Hematopoietic multipotent progenitor cell (in vitro differentiated cells): Measurements from ENCODE around the gene MESP2. TPM values are rescaled to one million over a fixed set of nuclear protein-coding genes. Genes with fewer than 3 reads are reported as not detected.
"Not testable (repeated sequence)": the region's sequence is repeated elsewhere in the genome, so short reads cannot be mapped to it uniquely, and the experiment has no call there.

Source experiments
- DNase-seq, 3 donors: peaks; one replicate each; pipeline ENCODE4 v3.0.0-alpha.2; 2011 to 2015; ENCODE audit warnings: low read depth in 2 of 3, low spot score in 2 of 3
- total RNA-seq: library from RNA; depleted of rRNA; stranded (reverse); fragments of >200 nt; gene quantifications from one replicate; pipeline ENCODE4 v1.2.3, GENCODE V29; 2012

MESP2 gene
- total RNA-seq, 1 donor, result under 0.01 TPM

DNA sequence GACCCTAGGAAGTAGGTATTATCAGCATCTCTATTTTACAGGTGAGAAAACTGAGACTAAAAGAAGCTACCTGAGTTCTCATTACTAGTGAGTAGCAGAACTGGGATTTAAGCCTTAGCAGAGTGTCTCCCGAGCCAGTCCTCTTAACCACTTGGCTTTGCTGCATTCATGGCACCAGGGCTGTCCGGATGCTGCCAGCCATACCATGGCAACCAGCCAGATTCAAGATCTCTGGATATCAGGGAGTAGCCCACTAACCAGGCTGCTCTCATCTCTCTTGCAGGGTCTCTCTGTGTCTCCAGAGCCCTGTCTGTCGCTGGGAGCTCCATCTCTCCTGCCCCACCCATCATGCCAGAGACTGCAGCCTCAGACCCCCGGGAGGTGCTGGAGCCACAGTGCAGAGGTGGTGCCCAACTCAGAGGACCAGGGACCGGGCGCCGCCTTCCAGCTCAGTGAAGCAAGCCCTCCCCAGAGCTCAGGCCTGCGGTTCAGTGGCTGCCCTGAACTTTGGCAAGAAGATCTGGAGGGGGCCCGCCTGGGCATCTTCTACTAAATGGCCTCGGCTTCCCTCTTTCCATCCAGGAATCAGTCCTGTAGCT lies 1.7 kb downstream of the MESP2 start:
- no peak for DNase-seq

DNA sequence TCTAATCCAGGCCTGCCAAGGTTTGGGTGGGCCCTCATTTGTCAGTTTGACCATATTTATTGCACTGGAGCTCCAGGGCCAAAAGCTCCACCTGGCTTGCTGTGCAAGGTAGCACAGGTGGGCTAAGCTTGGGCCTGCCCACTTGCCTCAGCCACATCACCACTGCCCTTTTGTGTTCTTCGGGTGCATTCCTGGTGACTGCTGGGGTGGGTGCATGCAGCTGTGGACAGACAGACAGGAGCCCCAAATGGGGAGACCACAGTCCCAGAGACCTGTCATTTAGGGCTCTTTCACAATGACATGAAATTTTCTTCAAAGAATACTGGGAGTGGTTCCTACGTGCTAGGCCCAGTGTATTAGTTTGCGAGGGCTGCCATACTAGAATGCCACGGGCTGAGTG lies 2.7 kb downstream of the MESP2 start:
- no peak for DNase-seq

DNA sequence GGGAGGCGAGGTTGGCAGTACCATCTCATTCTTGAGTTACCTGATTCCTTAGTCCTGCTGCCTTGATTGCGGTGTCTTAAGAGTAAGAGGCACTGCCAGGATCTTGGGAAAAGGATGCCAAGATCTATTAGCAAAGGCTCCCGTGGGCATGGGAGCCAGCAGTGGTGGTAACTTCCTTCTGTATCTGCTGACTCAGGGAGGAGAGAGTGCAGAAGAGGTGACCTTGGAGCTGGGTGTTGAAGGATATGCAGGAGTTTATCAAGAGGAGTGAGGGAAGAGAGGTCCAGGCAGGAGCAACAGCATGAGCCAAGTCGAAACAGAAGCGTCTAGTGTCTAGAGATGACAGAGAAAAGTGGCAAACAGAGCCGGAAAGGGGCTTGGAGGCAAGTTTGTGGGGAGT lies 4.5 kb downstream of the MESP2 start:
- DNase-seq, result no peak

DNA sequence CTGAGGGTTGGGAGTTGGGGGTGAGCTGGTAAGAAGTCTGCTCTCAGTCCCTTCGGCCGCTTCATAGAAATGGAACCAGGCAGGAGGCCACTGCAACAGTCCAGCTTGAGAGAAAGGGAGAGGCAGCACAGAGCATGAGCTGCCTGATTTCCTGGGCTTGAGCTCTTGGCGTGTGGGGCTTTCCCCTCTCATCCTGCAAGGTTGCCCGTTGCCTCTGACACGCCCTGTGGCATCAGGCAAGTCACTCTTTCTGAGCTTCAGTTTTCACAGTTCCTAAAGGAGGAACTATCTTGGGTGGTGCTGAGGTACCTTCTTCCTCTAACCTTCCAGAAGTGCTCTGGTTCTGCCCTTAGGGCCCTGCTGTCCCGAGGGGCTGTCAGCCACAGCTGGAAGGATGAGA lies 4.9 kb downstream of the MESP2 start:
- DNase-seq, result peak in 2 of 3 donors; percentile 24 to 35

DNA sequence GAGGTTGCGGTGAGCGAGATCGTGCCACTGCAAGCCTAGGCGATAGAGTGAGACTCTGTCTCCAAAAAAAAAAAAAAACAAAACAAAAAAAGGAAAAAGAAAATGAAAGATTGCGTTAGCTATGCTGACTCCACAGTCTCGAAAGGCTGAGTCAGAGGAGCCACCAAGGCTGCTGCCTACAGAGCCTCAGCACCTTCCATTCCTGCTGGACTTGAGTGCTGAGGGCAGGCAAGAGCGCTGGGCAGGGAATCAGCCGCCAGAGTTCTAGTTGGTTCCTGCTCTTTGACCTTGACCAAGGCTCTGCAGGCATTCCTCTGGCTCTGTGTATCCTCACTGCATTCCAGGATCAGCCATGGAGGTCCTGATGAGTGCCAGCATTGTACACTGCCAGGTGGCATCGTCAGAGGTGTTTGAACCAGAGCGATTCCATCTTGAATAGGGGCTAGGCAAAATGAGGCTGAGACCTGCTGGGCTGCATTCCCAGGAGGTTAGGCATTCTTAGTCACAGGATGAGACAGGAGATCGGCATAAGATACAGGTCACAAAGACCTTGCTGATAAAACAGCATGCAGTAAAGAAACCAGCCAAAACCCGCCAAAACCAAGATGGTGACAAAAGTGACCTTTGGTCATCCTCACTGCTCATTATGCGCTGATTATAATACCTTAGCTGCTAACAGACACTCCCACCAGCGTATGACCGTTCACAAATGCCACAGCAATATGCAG lies 5.9 kb downstream of the MESP2 start:
- no peak for DNase-seq

DNA sequence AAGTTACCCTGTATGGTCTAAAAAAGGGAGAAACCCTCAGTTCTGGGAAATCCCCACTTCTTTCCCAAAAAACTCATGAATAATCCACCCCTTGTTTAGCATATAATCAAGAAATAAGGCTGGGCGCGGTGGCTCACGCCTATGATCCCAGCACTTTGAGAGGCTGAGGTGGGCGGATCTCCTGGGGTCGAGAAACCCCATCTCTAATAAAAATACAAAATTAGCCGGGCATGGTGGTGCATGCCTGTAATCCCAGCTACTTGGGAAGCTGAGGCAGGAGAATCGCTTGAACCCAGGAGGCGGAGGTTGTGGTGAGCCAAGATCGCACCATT lies 6.5 kb downstream of the MESP2 start:
- DNase-seq, result not testable (repeated sequence)

DNA sequence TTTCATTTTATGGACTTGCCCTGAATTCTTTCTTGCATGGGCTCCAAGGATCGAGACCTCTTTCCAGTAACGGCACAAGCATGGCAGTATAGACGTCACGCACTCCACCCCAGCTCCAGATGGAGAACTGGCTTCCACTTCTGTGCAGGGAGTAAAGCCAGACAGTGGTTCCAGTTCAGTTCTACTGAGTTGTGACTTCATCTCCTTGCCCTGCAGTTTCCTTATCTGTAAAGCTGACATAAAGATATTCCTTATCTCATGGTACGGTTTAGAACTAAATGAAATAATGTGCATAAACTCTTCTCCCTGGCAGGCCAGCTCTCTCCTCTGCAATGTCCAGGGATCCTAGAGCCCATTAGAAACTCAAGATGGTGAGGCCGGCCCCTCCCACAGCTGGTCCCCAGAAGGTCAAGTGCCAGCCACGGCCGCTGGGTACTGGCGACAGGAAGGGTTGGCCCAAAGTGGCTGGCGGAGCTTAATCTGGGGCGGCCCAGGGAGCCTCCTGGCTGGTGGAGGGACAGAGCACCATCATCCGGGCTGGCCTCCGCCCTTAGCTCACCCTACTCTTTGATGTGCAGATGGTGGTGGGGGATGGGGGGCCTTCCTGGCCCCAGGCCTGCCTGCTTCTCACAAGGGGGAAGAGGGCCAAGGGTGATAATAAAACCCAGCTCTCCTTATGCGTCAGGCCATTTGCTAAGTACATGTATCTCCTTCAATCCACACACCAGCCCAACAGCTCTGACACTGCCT lies 7.2 kb downstream of the MESP2 start:
- DNase-seq, result no peak

DNA sequence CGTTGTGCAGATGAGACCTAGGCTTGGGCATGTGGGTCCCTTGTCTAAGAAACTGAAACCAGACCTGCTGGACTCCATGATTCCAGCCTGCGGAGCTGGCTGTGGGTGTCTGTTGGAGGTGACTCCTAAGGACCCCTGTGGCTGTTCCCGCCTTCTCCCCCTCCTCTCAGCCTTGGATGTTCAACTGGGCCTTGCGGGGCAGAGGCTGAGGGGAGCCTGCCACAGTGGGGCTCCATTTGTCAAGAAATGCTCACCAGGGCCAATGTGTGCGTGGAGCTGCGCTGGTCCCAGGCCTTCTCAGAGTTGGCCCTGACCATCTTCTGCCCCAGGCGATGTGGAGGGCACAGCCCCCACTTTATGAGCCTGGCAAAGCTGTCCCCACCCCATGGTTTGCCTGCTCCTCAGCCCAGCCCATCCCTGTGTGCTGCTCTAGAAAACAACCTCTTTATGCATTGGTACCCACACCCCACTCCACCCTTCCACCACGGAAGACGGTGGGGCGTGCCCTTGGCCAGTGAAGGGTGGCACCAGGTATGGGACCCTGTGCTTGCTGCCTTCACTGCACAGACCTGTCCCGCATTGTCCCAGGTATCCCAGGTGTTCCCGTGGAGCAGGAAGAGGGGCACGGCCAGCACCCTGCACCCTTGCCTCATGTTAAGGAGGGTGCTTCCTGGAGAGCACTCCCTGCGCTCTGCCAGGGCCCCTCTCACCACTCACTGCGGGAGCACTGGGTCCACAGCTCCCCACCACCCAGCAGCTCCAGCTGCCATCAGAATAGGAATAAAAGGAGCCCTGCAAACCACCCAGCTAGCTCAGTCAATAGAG lies 7.9 kb downstream of the MESP2 start:
- no peak for DNase-seq

DNA sequence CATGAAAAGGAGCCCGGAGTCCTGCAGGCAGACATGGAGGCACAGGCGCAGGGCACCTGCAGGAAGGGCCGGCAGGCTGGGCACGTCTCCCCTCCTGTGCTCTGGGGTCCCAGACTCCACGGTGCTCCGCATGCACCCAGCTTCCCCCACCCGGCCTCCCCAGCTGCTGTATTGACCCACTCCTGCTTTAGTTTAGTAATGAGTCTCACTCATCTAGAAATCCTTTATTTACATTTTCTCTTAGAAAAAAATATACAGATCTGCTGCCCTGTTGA lies 8.5 kb downstream of the MESP2 start:
- no peak for DNase-seq

DNA sequence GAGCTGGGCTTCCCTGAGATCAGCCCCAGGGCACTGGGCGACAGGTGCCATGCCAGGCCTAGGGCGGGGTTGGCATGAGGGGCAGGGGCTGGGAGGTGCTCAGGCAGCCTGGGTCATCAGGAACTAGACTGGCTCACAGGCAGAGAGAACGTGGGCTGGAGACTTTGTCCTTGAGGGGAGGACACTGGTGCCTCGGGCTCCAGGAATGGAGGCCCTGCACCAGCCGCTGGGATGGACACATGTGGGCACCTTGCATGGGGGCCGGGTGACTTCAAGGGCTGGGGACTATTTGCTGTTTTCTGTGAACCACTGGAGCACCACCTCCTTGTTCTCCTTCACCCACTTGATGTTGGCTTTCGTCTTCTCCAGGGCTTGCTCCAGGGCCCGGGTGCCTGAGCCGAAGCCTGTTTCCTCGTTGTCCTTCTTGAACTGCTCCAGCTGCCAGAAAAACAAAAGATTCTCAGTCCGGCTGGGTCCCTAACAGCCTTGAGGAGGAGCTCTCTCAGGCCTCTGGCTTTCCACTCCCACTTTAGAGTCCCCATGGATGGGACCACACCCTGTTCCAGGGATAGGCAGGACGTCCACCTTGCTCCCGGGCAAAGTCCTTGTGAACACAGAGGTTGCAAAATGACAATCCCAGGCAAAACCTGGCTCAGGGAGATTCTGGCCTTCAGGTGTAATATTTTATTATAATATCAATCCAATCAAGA lies 9.1 kb downstream of the MESP2 start:
- DNase-seq, result no peak

DNA sequence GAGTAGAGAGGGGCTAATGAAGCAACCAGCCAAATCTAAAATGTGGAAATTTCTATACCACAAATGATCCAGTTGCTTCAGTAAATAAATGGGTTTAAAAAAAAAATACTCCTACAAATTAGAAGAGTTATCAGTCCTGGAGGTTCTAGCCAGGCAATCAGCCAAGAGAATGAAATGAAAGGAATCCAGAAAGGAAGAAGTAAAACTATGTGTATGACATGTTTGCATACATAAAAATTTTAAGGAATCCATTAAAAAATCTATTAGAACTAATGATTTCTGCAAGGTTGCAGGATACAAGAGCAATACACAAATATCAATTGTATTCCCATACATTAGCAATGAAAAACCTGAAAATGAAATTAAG lies 9.6 kb downstream of the MESP2 start:
- DNase-seq, result no peak

DNA sequence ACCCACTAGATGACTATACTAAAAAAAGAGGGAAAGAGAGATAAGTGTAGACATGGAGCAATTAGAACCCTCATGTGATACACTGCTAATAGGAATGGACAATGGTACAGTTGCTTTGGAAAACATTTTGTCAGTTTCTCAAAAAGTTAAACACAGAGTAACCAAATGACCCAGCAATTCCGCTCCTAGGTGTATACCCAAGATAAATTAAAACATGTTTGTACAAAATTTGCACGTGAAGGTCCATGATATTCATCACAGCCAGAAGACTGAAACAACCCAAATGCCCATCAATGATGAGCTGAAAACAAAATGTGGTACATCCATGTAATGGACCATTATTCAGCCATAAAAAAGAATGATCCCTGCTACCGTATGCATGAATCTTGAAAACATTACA lies 11.8 kb downstream of the MESP2 start:
- peak in 1 of 3 donors; percentile 34 for DNase-seq

DNA sequence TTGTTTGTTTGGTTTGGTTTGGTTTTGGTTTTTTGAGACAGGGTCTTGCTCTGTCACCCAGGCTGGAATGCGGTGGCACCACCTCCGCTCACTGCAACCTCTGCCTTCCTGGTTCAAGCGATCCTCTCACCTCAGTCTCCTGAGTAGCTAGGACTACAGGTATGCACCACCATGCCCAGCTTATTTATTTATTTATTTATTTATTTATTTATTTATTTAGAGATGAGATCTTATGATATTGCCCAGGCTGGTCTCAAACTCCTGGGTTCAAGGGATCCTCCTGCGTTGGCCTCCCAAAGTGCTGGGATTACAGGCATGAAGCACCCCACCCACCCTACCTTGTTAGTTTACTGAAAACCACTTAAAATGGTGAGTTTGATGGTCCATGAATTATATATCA lies 12.5 kb downstream of the MESP2 start:
- DNase-seq, result not testable (repeated sequence)

DNA sequence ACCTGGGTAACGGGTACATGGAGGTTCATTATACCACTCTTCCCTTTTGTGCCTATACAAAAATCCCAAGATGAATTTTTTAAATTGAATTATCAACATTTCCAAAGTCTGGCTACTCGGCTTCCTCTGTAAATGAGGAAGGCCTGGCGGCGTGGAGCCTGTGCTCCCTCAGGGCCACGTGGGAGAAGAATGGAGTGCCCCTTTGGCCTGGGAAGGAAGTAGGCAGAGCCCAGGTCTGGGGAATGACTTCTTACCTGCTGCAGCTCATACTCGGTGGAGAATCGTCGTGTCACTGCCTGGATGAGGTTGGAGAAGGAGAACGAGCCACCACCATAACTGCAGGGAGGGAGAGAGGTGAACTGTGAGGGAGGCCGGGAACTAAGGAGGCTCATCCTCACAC lies 14.1 kb downstream of the MESP2 start:
- no peak for DNase-seq

DNA sequence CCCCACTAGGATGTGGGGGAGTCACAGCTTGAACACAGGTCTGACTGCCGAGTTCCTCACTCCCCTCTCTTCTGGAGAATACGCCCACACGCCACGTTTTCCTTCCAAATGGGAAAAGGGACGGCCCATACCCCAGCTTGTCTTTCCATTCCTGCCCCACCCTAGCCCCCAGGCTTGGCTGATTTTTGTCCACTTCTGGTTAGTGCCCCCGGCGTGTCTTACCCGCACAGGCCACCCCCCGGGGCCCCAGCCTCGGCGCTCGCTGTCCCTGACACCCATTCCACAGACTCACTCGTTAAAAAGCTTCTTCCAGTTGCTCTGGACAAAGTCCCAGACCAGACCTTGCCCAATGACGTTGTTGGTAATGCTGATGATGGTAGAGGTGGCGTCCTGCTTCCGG lies 14.5 kb downstream of the MESP2 start:
- no peak for DNase-seq

DNA sequence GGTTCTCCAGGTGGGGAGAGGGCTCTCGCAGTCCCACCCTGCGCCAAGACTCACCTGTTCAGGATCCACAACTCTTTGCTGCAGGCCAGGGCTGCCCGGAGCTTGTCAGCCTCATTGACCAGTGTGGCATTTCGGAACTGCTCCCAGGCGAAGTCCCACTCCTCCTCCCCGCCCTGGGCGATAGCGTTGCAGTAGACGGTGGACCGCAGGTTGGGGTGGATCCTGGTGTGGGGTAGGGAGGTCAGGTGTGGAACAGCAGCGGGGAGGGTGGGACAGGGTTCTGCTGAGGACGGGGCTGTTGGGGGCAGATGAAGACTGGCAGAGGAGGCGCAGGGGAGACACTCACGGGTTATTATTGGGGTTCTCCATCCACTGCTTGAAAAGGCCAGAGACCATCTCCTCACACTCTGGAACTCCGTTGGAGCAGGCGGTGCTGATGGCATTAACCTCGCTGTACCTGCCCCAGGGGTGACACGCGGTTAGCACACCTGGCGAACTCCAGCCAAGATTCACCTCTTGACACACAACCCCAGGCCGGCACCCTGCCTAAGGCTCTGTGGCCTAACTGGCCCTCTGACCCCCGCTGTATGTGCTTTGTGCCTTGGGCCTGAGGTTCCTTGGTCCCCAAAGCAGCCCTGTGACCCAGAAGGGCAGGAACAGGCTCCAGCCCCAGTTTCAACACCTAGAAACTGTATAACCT lies 16.1 kb downstream of the MESP2 start:
- no peak for DNase-seq

DNA sequence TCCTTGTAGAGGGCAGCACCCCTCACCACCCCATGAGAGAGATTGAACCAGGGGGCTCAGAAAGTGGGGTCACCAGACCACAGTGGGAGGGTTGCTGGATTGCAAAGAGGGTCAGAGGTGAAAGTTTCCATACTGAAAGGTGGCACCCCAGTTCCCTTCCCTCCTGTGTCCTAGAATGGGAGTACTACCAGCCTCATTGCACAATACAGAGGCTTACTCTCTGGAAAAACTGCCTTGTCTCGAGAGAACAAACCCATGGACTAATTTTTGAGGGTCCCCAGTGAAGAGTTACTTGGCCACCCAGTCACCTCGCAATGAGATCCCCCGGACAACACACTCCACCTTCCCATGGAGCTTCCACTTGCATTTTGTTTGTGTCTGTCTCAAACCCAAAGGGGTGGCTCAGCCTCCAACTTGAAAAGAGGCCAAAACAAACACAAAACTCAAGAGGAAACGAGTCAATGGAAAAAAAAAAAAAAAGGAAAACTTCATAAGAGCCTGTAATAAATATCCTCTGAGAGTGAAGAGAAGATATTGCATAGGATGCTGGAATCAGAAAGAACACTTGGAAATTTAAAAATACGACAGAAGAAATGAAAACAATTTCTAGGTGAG lies 18.6 kb downstream of the MESP2 start:
- no peak for DNase-seq

DNA sequence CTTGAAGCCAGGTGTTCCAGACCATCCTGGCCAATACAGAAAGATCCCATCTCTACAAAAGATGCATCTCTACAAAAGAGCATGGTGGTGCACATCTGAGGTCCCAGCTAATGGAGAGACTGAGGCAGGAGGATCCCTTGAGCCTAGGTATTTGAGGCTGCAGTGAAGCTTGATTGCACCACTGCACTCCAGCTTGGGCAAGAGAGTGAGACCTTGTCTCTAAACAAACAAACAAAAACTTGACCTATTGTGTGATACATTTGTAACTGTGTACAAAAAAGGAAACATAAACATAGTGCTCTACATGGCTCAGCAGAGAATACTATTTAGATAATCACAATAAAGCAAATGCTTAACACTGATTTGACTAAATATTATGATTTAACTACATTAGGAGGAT lies 19.9 kb downstream of the MESP2 start:
- DNase-seq, result no peak

DNA sequence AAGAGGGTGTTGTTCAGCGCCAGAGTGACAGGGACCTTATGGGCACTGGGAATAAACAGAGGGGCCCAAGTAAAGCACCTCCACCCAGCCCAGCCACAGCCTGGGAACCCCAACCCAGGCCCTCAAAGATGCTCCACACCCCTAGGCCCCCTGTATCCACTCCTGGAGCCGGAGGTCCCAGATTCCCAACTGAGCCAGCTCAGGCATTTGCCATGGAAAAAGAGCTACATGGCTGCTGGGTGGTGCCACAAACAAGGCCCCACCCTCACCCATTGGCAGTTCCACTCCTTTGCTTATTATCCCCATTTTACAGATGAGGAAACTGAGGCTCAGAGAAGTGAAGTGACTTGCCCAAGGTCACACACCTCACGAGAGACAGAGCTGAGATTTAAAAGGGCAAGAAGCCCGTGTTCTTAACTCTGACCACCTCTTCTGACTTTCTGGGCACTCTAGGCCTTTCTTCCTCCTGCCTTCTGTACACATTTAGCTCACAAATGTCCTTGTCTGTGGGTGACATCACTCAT lies 21.6 kb downstream of the MESP2 start:
- no peak for DNase-seq
